ENCODE data around the gene IWS1.

The IWS1 gene

DNA sequence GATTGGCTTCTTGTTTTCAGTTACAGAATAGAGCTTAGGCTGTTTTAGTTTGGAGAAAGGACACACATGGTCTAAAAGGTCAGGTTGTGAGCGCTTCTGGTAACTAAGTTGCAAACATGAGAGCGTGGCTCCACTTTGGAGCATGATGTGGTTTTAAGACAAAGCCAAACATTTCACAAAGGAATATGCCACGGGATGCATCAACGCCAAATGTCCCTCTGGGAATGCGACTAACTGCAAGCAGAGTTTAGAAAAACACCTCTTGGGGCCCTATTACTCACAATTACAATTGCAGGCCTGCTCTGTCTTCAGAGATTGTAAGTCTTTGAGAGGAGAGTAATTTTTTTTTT is 34.6 kb upstream of the IWS1 start:
- TF ChIP-seq, protein P1, sequence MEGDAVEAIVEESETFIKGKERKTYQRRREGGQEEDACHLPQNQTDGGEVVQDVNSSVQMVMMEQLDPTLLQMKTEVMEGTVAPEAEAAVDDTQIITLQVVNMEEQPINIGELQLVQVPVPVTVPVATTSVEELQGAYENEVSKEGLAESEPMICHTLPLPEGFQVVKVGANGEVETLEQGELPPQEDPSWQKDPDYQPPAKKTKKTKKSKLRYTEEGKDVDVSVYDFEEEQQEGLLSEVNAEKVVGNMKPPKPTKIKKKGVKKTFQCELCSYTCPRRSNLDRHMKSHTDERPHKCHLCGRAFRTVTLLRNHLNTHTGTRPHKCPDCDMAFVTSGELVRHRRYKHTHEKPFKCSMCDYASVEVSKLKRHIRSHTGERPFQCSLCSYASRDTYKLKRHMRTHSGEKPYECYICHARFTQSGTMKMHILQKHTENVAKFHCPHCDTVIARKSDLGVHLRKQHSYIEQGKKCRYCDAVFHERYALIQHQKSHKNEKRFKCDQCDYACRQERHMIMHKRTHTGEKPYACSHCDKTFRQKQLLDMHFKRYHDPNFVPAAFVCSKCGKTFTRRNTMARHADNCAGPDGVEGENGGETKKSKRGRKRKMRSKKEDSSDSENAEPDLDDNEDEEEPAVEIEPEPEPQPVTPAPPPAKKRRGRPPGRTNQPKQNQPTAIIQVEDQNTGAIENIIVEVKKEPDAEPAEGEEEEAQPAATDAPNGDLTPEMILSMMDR (IDR thresholded peaks at IDR 0.05; ENCODE audit: borderline replicate concordance, control extremely low read depth, extremely low read depth, insufficient read depth, missing control alignments): no peak
- in situ Hi-C loops (cut with MboI; ENCODE audit: low sequenced_read_pairs, unreplicated experiment): no loop called here
- no peak for DNase-seq (ENCODE audit: low spot score)

- in situ Hi-C loops (cut with MboI; ENCODE audit: low sequenced_read_pairs, unreplicated experiment): no loop called here
- DNase-seq (ENCODE audit: low spot score): no peak
- TF ChIP-seq, protein P1 (IDR thresholded peaks at IDR 0.05; ENCODE audit: borderline replicate concordance, control extremely low read depth, extremely low read depth, insufficient read depth, missing control alignments): no peak
Observed at GRCh38 chr2:127560201-127560930, 34.1 kb upstream of the IWS1 start.

GRCh38 chr2:127559454-127559853 is 33.2 kb upstream of the IWS1 start:
- in situ Hi-C loops (cut with MboI; ENCODE audit: low sequenced_read_pairs, unreplicated experiment): no loop called here

GRCh38 chr2:127558911-127559310 is 32.6 kb upstream of the IWS1 start:
- no peak for DNase-seq (ENCODE audit: low spot score)
- TF ChIP-seq, protein P1 (IDR thresholded peaks at IDR 0.05; ENCODE audit: borderline replicate concordance, control extremely low read depth, extremely low read depth, insufficient read depth, missing control alignments): no peak
- in situ Hi-C loops (cut with MboI; ENCODE audit: low sequenced_read_pairs, unreplicated experiment): no loop called here

More at GRCh38 chr2:127559454-127559853, 33.2 kb upstream of the IWS1 start:
- TF ChIP-seq, protein P1 (IDR thresholded peaks at IDR 0.05; ENCODE audit: borderline replicate concordance, control extremely low read depth, extremely low read depth, insufficient read depth, missing control alignments): no peak
- no peak for DNase-seq (ENCODE audit: low spot score)

- in situ Hi-C loops (cut with MboI; ENCODE audit: low sequenced_read_pairs, unreplicated experiment): no loop called here
- TF ChIP-seq, protein P1 (IDR thresholded peaks at IDR 0.05; ENCODE audit: borderline replicate concordance, control extremely low read depth, extremely low read depth, insufficient read depth, missing control alignments): no peak
- no peak for DNase-seq (ENCODE audit: low spot score)
Observed at GRCh38 chr2:127552846-127553245, 26.6 kb upstream of the IWS1 start.

DNA sequence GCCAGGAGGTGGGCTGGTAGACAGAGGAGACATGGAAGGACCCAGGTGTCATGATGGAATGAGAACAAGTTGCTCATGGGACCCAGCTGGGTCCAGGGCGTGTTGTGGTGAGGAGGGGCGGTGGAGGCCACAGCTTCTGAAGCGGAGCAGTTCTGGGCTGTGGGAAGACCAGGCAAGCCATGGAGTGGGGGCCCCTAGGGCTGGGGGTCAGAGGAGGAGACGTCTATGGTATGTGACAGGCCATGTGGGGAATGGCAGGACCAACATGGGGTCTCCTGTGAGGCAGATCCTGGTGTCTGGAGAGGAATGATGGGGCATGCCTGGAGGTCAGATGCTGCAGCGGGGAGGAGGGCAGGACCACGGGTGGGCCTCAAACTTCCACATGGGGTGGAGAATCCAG is 26.0 kb upstream of the IWS1 start:
- TF ChIP-seq, protein P1 (IDR thresholded peaks at IDR 0.05; ENCODE audit: borderline replicate concordance, control extremely low read depth, extremely low read depth, insufficient read depth, missing control alignments): no peak
- in situ Hi-C loops (cut with MboI; ENCODE audit: low sequenced_read_pairs, unreplicated experiment): no loop called here

More for the DNA sequence above, 26.0 kb upstream of the IWS1 start:
- no peak for DNase-seq (ENCODE audit: low spot score)

Data from GM13976 (cell line).